T1000 (cell line): ENCODE results near the gene SLC45A1.
A peak's percentile ranks its signal among the peaks of the same experiment; 100 is the strongest.

Experiments used
- DNase-seq: peaks from one replicate; lab custom pipeline; 2025; ENCODE audit warnings: mixed read lengths; lab: John Stamatoyannopoulos, UW

SLC45A1 gene

GRCh38 chr1:8311068-8311718 lies 6.7 kb upstream of the SLC45A1 start:
- no peak for DNase-seq

GRCh38 chr1:8312235-8313218 lies 5.4 kb upstream of the SLC45A1 start:
- no peak for DNase-seq

- DNase-seq, result no peak
Measured at GRCh38 chr1:8313231-8313630, 4.7 kb upstream of the SLC45A1 start.

GRCh38 chr1:8314346-8315280 lies 3.3 kb upstream of the SLC45A1 start:
- DNase-seq, result peak; percentile 79

GRCh38 chr1:8315573-8316475 lies 2.1 kb upstream of the SLC45A1 start:
- DNase-seq, result no peak

GRCh38 chr1:8318436-8318835 lies 522 bp downstream of the SLC45A1 start:
- no peak for DNase-seq

GRCh38 chr1:8321612-8322011 lies 3.7 kb downstream of the SLC45A1 start:
- no peak for DNase-seq

- DNase-seq, result no peak
Measured at GRCh38 chr1:8323706-8324105, 5.8 kb downstream of the SLC45A1 start.

GRCh38 chr1:8324176-8324810 lies 6.4 kb downstream of the SLC45A1 start:
- no peak for DNase-seq

GRCh38 chr1:8325771-8326170 lies 7.9 kb downstream of the SLC45A1 start:
- no peak for DNase-seq

- DNase-seq, result no peak
Measured at GRCh38 chr1:8326265-8326664, 8.4 kb downstream of the SLC45A1 start.

GRCh38 chr1:8328271-8328670 lies 10.4 kb downstream of the SLC45A1 start:
- no peak for DNase-seq

GRCh38 chr1:8329439-8329838 lies 11.5 kb downstream of the SLC45A1 start:
- DNase-seq, result no peak

- DNase-seq, result no peak
Measured at GRCh38 chr1:8329858-8330257, 11.9 kb downstream of the SLC45A1 start.

GRCh38 chr1:8330271-8331125 lies 12.6 kb downstream of the SLC45A1 start:
- DNase-seq, result no peak

- DNase-seq, result no peak
Measured at GRCh38 chr1:8332806-8333205, 14.9 kb downstream of the SLC45A1 start.

GRCh38 chr1:8333246-8333987 lies 15.5 kb downstream of the SLC45A1 start:
- no peak for DNase-seq

- no peak for DNase-seq
Measured at GRCh38 chr1:8334106-8334851, 16.4 kb downstream of the SLC45A1 start.
